HEK293 (cell line): ENCODE measurements around the gene COMMD10.

Experiments
- CTCF ChIA-PET: fragments of 350-600 bp; formaldehyde crosslinking; extraction: SDS; loops from one replicate; lab custom pipeline; 2021; ENCODE audit warnings: antibody characterized with exemption; lab: Yijun Ruan, JAX
- POLR2A ChIA-PET: fragments of 300-600 bp; formaldehyde crosslinking; extraction: SDS; loops from one replicate; lab custom pipeline; 2020; ENCODE audit warnings: antibody characterized with exemption, inconsistent platforms; lab: Yijun Ruan, JAX
- H3K27ac ChIP-seq: fragments of 200-500 bp; sonication (Bioruptor generic); 2 replicates; pipeline ENCODE4 v1.5.1; 2014; ENCODE audit warnings: low read depth, low read length, control low read depth, inconsistent platforms; ENCODE audit errors: extremely low read depth
- H3K36me3 ChIP-seq, 2 experiments: fragments of 200-500 bp in 1 of 2; sonication (Bioruptor generic) in 1 of 2; 1 replicate in 1 of 2; 2 replicates in 1 of 2; pipeline ENCODE4 v1.5.1; 2014 to 2017; ENCODE audit warnings: inconsistent platforms in 2 of 2, low read length in 2 of 2; ENCODE audit not compliant: control insufficient read depth in 2 of 2, insufficient read depth in 1 of 2
- H3K4me1 ChIP-seq: fragments of 200-500 bp; sonication (Bioruptor generic); 2 replicates; pipeline ENCODE4 v1.5.1; 2014; ENCODE audit warnings: mild to moderate bottlenecking, low read length, inconsistent platforms; ENCODE audit not compliant: control insufficient read depth, insufficient read depth
- H3K4me3 ChIP-seq: 2 replicates; pipeline ENCODE4 v1.5.1; 2011; ENCODE audit warnings: low read depth, mild to moderate bottlenecking, control low read depth, low read length, moderate library complexity
- H3K9me3 ChIP-seq: fragments of 200-500 bp; sonication (Bioruptor generic); 2 replicates; pipeline ENCODE4 v1.5.1; 2014; ENCODE audit warnings: low read depth, low read length, inconsistent platforms; ENCODE audit not compliant: control insufficient read depth, insufficient read depth
- ELK4 ChIP-seq: IDR thresholded peaks from 2 replicates; pipeline ENCODE4 v1.6.1; 2011; ENCODE audit warnings: mild to moderate bottlenecking, low read depth, low read length, borderline replicate concordance
- KLF7 ChIP-seq: fragments of 450-650 bp; formaldehyde crosslinking; IDR thresholded peaks from 2 replicates; pipeline ENCODE4 v1.5.1; 2016; ENCODE audit warnings: missing biosample characterization, missing genetic modification characterization, borderline replicate concordance
- PRDM2 ChIP-seq: fragments of 450-650 bp; formaldehyde crosslinking; IDR thresholded peaks from 2 replicates; pipeline ENCODE4 v1.5.1; 2016; ENCODE audit warnings: missing biosample characterization, missing genetic modification characterization, borderline replicate concordance
- PRDM4 ChIP-seq: fragments of 450-650 bp; formaldehyde crosslinking; IDR thresholded peaks from 2 replicates; pipeline ENCODE4 v1.5.1; 2017; ENCODE audit warnings: missing biosample characterization, missing genetic modification characterization
- SETDB1 ChIP-seq: IDR thresholded peaks from one replicate; pipeline ENCODE4 v1.6.1; 2017; ENCODE audit warnings: mild to moderate bottlenecking, low read length, moderate library complexity, mixed read lengths; ENCODE audit not compliant: insufficient read length
- SP3 ChIP-seq: fragments of 450-650 bp; formaldehyde crosslinking; IDR thresholded peaks from 2 replicates; pipeline ENCODE4 v1.5.1; 2016; ENCODE audit warnings: missing biosample characterization, missing genetic modification characterization
- ZBTB10 ChIP-seq: fragments of 450-650 bp; formaldehyde crosslinking; IDR thresholded peaks from 2 replicates; pipeline ENCODE4 v1.5.1; 2016; ENCODE audit warnings: missing biosample characterization, missing genetic modification characterization
- ZBTB7A ChIP-seq: fragments of 450-650 bp; formaldehyde crosslinking; IDR thresholded peaks from 2 replicates; pipeline ENCODE4 v1.5.1; 2016; ENCODE audit warnings: low read depth, missing biosample characterization, missing genetic modification characterization
- ZEB2 ChIP-seq: fragments of 450-650 bp; formaldehyde crosslinking; IDR thresholded peaks from 2 replicates; pipeline ENCODE4 v1.5.1; 2016; ENCODE audit warnings: missing biosample characterization, missing genetic modification characterization
- ZFP37 ChIP-seq: fragments of 450-650 bp; formaldehyde crosslinking; IDR thresholded peaks from 2 replicates; pipeline ENCODE4 v1.5.1; 2016; ENCODE audit warnings: missing biosample characterization, missing genetic modification characterization
- ZNF133 ChIP-seq: fragments of 450-650 bp; formaldehyde crosslinking; IDR thresholded peaks from 2 replicates; pipeline ENCODE4 v1.5.1; 2016; ENCODE audit warnings: missing biosample characterization, missing genetic modification characterization
- ZNF155 ChIP-seq: fragments of 450-650 bp; formaldehyde crosslinking; IDR thresholded peaks from 2 replicates; pipeline ENCODE4 v1.5.1; 2016; ENCODE audit warnings: missing biosample characterization, missing genetic modification characterization
- ZNF174 ChIP-seq: fragments of 450-650 bp; formaldehyde crosslinking; IDR thresholded peaks from 2 replicates; pipeline ENCODE4 v1.5.0; 2017; ENCODE audit warnings: missing biosample characterization, mild to moderate bottlenecking, missing genetic modification characterization
- ZNF335 ChIP-seq: fragments of 450-650 bp; formaldehyde crosslinking; conservative IDR thresholded peaks from 2 replicates; pipeline ENCODE4 v1.5.1; 2016; ENCODE audit warnings: missing biosample characterization, missing genetic modification characterization
- ZNF426 ChIP-seq: fragments of 450-650 bp; formaldehyde crosslinking; IDR thresholded peaks from 2 replicates; pipeline ENCODE4 v1.5.1; 2017; ENCODE audit warnings: missing biosample characterization, missing genetic modification characterization, mild to moderate bottlenecking, inconsistent platforms, moderate library complexity
- ZNF48 ChIP-seq: fragments of 450-650 bp; formaldehyde crosslinking; IDR thresholded peaks from 2 replicates; pipeline ENCODE4 v1.5.1; 2016; ENCODE audit warnings: missing biosample characterization, missing genetic modification characterization
- ZNF747 ChIP-seq: fragments of 450-650 bp; formaldehyde crosslinking; IDR thresholded peaks from 2 replicates; pipeline ENCODE4 v1.5.1; 2016; ENCODE audit warnings: missing biosample characterization, missing genetic modification characterization
- ZSCAN23 ChIP-seq: fragments of 450-650 bp; formaldehyde crosslinking; IDR thresholded peaks from 2 replicates; pipeline ENCODE4 v1.5.1; 2016; ENCODE audit warnings: missing biosample characterization, missing genetic modification characterization
- ZXDB ChIP-seq: fragments of 450-650 bp; formaldehyde crosslinking; IDR thresholded peaks from 2 replicates; pipeline ENCODE4 v1.5.1; 2016; ENCODE audit warnings: missing biosample characterization, missing genetic modification characterization

Gene COMMD10

GRCh38 chr5:116237917-116238500 lies 153.2 kb downstream of the COMMD10 start:
- no peaks in the 10 kb centered on the region for H3K36me3 ChIP-seq
- CTCF ChIA-PET: interaction anchor here (0.7 to 1.4 kb wide), 3 partner anchors 13 to 380 kb away, joined by 3 to 4 read pairs (median 3); no protein-coding TSS in a partner anchor
- TF ChIP-seq ZFP37 (tag by site-specific recombination): no peak
- TF ChIP-seq ZNF426 (tag by site-specific recombination): no peak
- no peak for TF ChIP-seq ZBTB7A
- no peak for TF ChIP-seq SP3 (tag by site-specific recombination)
- TF ChIP-seq ZNF133 (tag by site-specific recombination): no peak
- TF ChIP-seq ZNF155 (tag by site-specific recombination): no peak
- no peak for TF ChIP-seq ZEB2 (tag by site-specific recombination)
- TF ChIP-seq ZNF174 (tag by site-specific recombination): no peak
- TF ChIP-seq ZNF335: no peak
- no peak for TF ChIP-seq PRDM2 (tag by site-specific recombination)
- TF ChIP-seq PRDM4 (tag by site-specific recombination): no peak
- no peak for TF ChIP-seq ZSCAN23 (tag by site-specific recombination)
- no peak for TF ChIP-seq ZBTB10
- no peak for TF ChIP-seq ZNF48 (tag by site-specific recombination)
- no peak for TF ChIP-seq KLF7
- TF ChIP-seq ZXDB (tag by site-specific recombination): no peak
- no peak for TF ChIP-seq ZNF747
- no peak for TF ChIP-seq ELK4
- no peak for TF ChIP-seq SETDB1
- no peaks in the 10 kb centered on the region for H3K4me1 ChIP-seq
- no peaks in the 10 kb centered on the region for H3K9me3 ChIP-seq
- H3K27ac ChIP-seq: no peak overlapping the region
- POLR2A ChIA-PET: no interaction called here
- H3K4me3 ChIP-seq: no peak overlapping the region
